Sigmoid colon (tissue), 7 donors: ENCODE measurements around the gene BAZ1A. TPM values are rescaled to one million over a fixed set of nuclear protein-coding genes. Genes with fewer than 3 reads are reported as not detected.
A peak's percentile ranks its signal among the peaks of the same experiment; 100 is the strongest.

ENCODE experiments used
- DNase-seq: peaks from one replicate; pipeline ENCODE4 v3.0.0-alpha.2; 2019
- H3K27ac ChIP-seq, 4 donors: fragments of 200-600 bp; sonication (generic); one replicate each; pipeline ENCODE4 v1.5.1; 2016 to 2019; ENCODE audit warnings: mild to moderate bottlenecking in 1 of 4
- H3K27me3 ChIP-seq, 3 donors: fragments of 200-600 bp; sonication (generic); one replicate each; pipeline ENCODE4 v1.5.1; 2019; ENCODE audit warnings: mild to moderate bottlenecking in 1 of 3
- H3K36me3 ChIP-seq, 4 donors: fragments of 200-600 bp; sonication (generic); one replicate each; pipeline ENCODE4 v1.5.1; 2016 to 2019
- H3K4me1 ChIP-seq, 4 donors: fragments of 200-600 bp; sonication (generic); one replicate each; pipeline ENCODE4 v1.5.1; 2017 to 2019
- H3K4me3 ChIP-seq, 4 donors: fragments of 200-600 bp; sonication (generic); one replicate each; pipeline ENCODE4 v1.5.1; 2017 to 2019; ENCODE audit warnings: mild to moderate bottlenecking in 2 of 4, moderate library complexity in 1 of 4
- H3K9me3 ChIP-seq, 4 donors: fragments of 200-600 bp in 3 of 4; sonication (generic) in 3 of 4; one replicate each; pipeline versions ENCODE4 v1.5.1 to v1.6.1; 2013 to 2019
- EP300 ChIP-seq, 4 donors: sonication (generic); formaldehyde crosslinking; IDR thresholded peaks; one replicate each; pipeline ENCODE4 v1.6.1; 2017; ENCODE audit warnings: antibody characterized with exemption in 4 of 4
- POLR2A ChIP-seq, 2 donors: fragments of 450-650 bp; IDR thresholded peaks; one replicate each; pipeline ENCODE4 v1.6.1; 2016; ENCODE audit warnings: antibody characterized with exemption in 2 of 2, mild to moderate bottlenecking in 2 of 2, moderate library complexity in 2 of 2
- POLR2AphosphoS5 ChIP-seq, 4 donors: sonication (generic); formaldehyde crosslinking; IDR thresholded peaks; one replicate each; pipeline ENCODE4 v1.6.1; 2017; ENCODE audit warnings: antibody characterized with exemption in 4 of 4
- WGBS, 2 donors: extraction: QIAGEN DNeasy Blood & Tissue Kit; methylation state at CpG; one replicate each; pipeline ENCODE4 v1.1.7; 2013; 5-methylcytosine and 5-hydroxymethylcytosine counted together
- intact Hi-C: fragments of 100-400 bp; cut with DNase I; formaldehyde crosslinking; loops from one replicate; pipeline ENCODE4 v1.15.1; 2023
- polyA plus RNA-seq, 3 donors: library from polyadenylated mRNA; stranded (reverse); fragments of 200-250 nt; gene quantifications; one replicate each; pipeline ENCODE4 v1.2.3, GENCODE V29; 2013
- total RNA-seq, 4 donors: library from RNA; depleted of rRNA; stranded (reverse); fragments of >200 nt; gene quantifications; one replicate each; pipeline ENCODE4 v1.1.0, GENCODE V29; 2016
- TF ChIP-seq, protein P1 (sequence below), 4 experiments: fragments of 450-650 bp in 3 of 4; fragments of 200-600 bp in 1 of 4; IDR thresholded peaks; one replicate each; pipeline ENCODE4 v1.5.1; 2016 to 2019; ENCODE audit warnings: antibody characterized with exemption in 4 of 4, mild to moderate bottlenecking in 3 of 4, moderate library complexity in 2 of 4
- donor health status: healthy with polysubstance abuse.
- donor health status: Bipolar disorder and iron deficiency.
- donor health status: healthy.

BAZ1A gene
- total and polyA plus RNA-seq, 7 donors: 18.2 to 73.1 (median 22.4) TPM

DNA sequence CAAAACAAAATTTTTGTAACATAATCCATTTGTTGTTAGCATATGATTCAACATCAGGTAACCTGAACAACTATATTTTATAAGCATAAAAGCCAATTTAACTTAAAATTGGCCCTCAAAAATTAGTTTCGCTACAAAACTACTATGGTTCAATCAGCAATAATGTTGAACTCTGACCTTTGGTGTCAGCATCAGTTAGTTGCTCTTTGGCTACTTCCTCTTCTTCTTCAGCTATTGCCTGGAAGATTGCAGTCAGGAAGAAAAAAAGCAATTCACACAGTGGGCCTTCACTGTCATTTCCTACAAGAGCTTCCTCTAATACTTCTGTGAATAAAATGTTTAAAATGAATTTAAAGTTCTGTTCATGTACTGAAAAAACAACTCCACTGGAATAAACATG, 82.6 kb downstream of the BAZ1A start:
- DNase-seq: no peak
- H3K4me3 ChIP-seq: no peak overlapping the region
- no peaks in the 10 kb centered on the region for H3K9me3 ChIP-seq
- no peak overlapping the region for H3K27ac ChIP-seq
- no peak for TF ChIP-seq EP300 (IDR thresholded peaks at IDR 0.05)
- H3K4me1 ChIP-seq: no peaks in the 10 kb centered on the region
- peaks cover 0 to 72% (median 7%) of the 10 kb centered on the region in 4 donors for H3K36me3 ChIP-seq
- no peaks in the 10 kb centered on the region for H3K27me3 ChIP-seq
- intact Hi-C loops: no loop called here
- 93 to 95% methylated on average over 1 of the region's 1 CpG for WGBS, 2 donors

DNA sequence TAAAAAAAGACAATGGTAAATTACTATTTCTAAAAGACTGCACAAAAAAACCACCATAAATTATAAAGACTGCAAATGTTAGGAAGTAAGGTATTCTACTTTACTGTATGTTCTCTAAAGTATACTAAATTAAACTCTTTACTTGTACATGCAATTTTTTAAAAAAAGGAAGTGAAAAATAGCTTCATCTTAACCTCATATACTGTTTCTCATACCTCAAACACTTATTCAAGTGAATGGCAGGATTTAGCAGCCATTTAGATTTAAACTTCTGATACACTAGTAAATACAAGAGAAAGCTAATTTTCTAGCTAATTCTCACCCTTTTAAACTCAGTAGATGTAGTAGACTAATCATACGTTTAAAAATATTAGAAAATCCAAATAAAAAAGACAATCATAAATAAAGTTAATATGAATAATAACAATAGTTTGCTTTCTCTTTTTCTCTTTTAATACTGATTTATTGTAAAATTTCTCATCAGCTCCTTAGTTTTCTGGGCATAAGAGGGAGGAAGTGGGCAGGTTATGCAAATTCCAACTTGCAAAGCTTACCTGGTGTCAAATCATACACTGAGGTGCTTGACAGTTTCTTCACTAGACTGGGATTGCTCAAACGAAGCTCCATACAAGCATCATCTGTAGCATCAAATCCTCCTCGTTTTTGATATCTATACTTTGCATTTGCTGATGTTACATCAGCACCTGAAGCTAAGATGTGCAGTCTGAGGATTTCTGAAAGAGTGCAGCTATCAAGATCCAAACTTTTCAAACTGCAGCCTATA, 89.7 kb downstream of the BAZ1A start:
- DNase-seq: no peak
- intact Hi-C loops: no loop called here
- H3K4me1 ChIP-seq: no peaks in the 10 kb centered on the region
- no peak for TF ChIP-seq POLR2A (IDR thresholded peaks at IDR 0.05)
- TF ChIP-seq EP300 (IDR thresholded peaks at IDR 0.05): no peak
- TF ChIP-seq, protein P1, sequence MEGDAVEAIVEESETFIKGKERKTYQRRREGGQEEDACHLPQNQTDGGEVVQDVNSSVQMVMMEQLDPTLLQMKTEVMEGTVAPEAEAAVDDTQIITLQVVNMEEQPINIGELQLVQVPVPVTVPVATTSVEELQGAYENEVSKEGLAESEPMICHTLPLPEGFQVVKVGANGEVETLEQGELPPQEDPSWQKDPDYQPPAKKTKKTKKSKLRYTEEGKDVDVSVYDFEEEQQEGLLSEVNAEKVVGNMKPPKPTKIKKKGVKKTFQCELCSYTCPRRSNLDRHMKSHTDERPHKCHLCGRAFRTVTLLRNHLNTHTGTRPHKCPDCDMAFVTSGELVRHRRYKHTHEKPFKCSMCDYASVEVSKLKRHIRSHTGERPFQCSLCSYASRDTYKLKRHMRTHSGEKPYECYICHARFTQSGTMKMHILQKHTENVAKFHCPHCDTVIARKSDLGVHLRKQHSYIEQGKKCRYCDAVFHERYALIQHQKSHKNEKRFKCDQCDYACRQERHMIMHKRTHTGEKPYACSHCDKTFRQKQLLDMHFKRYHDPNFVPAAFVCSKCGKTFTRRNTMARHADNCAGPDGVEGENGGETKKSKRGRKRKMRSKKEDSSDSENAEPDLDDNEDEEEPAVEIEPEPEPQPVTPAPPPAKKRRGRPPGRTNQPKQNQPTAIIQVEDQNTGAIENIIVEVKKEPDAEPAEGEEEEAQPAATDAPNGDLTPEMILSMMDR (IDR thresholded peaks at IDR 0.05): no peak
- TF ChIP-seq POLR2AphosphoS5 (IDR thresholded peaks at IDR 0.05): no peak
- no peaks in the 10 kb centered on the region for H3K27me3 ChIP-seq
- no peak overlapping the region for H3K27ac ChIP-seq
- H3K36me3 ChIP-seq: peaks cover 0 to 58% (median 11%) of the 10 kb centered on the region in 4 donors
- no peak overlapping the region for H3K4me3 ChIP-seq
- WGBS, 2 donors: 78 to 80% methylated on average over 3 of the region's 3 CpGs
- H3K9me3 ChIP-seq: no peaks in the 10 kb centered on the region

DNA sequence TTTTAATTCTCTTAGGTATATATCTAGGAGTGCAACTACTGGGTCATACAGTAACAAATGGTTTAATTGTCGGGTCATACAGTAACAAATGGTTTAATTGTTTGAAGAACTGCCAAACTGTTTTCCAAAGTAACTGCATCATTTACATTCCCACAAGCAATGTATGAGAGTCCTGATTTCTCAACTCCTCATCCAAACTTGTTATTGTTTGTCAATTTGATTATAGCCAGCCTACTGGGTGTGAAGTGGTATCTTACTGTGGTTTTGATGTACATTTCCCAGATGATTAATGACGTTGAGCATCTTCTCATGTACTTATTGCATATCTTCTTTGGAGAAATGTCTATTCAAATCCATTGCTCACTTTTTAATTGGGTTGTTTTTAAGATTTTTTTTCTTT, 93.1 kb downstream of the BAZ1A start:
- Histone ChIP-seq H3K27me3 (no peaks in the 10 kb centered on the region), H3K27ac (no peak overlapping the region), H3K9me3 (no peaks in the 10 kb centered on the region), H3K4me1 (no peaks in the 10 kb centered on the region), H3K4me3 (no peak overlapping the region), H3K36me3 (peaks cover 0 to 68% (median 10%) of the 10 kb centered on the region in 4 donors)
- WGBS, 2 donors: 87 to 93% methylated on average over 2 of the region's 2 CpGs
- DNase-seq: no peak
- intact Hi-C loops: no loop called here
- TF ChIP-seq, protein P1 (IDR thresholded peaks at IDR 0.05): no peak
- TF ChIP-seq POLR2AphosphoS5 (IDR thresholded peaks at IDR 0.05) (no peak), POLR2A (IDR thresholded peaks at IDR 0.05) (no peak), EP300 (IDR thresholded peaks at IDR 0.05) (no peak)

DNA sequence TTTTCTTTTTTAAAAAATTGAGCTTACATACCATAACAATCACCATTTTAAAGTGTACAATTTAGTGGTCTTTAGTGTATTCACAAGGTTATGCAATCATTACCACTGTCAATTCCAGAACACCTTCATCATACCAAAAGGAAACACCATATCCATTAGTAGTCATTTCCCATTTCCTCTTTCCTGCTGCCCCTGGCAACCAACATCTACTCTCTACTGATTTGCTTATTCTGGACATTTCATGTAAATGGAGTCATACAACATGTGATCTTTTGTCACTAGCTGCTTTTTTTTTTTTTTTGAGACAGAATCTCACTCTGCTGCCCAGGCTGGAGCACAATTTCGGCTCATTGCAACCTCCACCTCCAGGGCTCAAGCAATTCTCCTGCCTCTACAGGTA, 93.9 kb downstream of the BAZ1A start:
- WGBS, 2 donors: 86 to 93% methylated on average over 1 of the region's 1 CpG
- Histone ChIP-seq H3K27me3 (no peaks in the 10 kb centered on the region), H3K27ac (no peak overlapping the region), H3K9me3 (no peaks in the 10 kb centered on the region), H3K4me3 (no peak overlapping the region), H3K4me1 (no peaks in the 10 kb centered on the region), H3K36me3 (peaks cover 0 to 71% (median 10%) of the 10 kb centered on the region in 4 donors)
- intact Hi-C loops: no loop called here
- TF ChIP-seq EP300 (IDR thresholded peaks at IDR 0.05) (no peak), POLR2AphosphoS5 (IDR thresholded peaks at IDR 0.05) (peak in 1 of 4 donors; percentile 31), POLR2A (IDR thresholded peaks at IDR 0.05) (no peak)
- TF ChIP-seq, protein P1 (IDR thresholded peaks at IDR 0.05): no peak
- DNase-seq: no peak

DNA sequence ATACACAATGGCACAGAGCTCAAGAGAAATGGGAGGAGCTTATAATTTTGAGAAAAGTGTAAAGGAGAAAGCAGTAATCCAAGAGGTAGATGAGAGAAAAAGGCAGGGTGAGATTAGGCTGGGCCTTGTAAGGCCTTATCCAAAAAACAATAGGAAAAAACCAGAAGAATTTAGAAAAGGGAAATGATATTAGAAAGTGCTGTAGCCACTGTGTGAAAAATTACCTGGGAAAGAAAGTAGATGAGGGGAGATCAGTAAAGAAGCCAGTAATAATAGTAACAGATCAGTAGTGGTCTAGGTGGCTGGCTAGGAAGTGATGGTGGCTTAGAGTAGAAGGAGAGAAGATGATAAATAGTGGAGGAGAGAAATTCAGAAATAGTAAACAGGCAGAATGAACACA, 94.5 kb downstream of the BAZ1A start:
- Histone ChIP-seq H3K9me3 (no peaks in the 10 kb centered on the region), H3K4me3 (no peak overlapping the region), H3K27me3 (no peaks in the 10 kb centered on the region), H3K27ac (no peak overlapping the region), H3K4me1 (no peaks in the 10 kb centered on the region), H3K36me3 (peaks cover 0 to 73% (median 10%) of the 10 kb centered on the region in 4 donors)
- intact Hi-C loops: no loop called here
- DNase-seq: no peak
- no peak for TF ChIP-seq POLR2AphosphoS5 (IDR thresholded peaks at IDR 0.05)
- no peak for TF ChIP-seq EP300 (IDR thresholded peaks at IDR 0.05)
- no peak for TF ChIP-seq POLR2A (IDR thresholded peaks at IDR 0.05)
- TF ChIP-seq, protein P1 (IDR thresholded peaks at IDR 0.05): no peak
